ENCODE results near the gene ALDH1B1. TPM values are rescaled to one million over a fixed set of nuclear protein-coding genes. Genes with fewer than 3 reads are reported as not detected.

The ALDH1B1 gene
- total and polyA plus RNA-seq, 8 donors = 6.0 to 17.1 (median 10.3) TPM

GRCh38 chr9:38345851-38346755 is 46.4 kb upstream of the ALDH1B1 start:
- no peaks in the 10 kb centered on the region for H3K4me1 ChIP-seq
- 87 to 89% methylated on average over 10 of the region's 10 CpGs for WGBS, 2 donors
- H3K27ac ChIP-seq = no peak overlapping the region
- H3K9me3 ChIP-seq = no peaks in the 10 kb centered on the region
- H3K27me3 ChIP-seq = no peaks in the 10 kb centered on the region
- ATAC-seq (no peak), DNase-seq (no peak), FAIRE-seq (no peak)
- intact Hi-C loops (cut with DNase I) = loop anchor here in 1 of 3 donors (10.0 kb wide), 1 partner anchor 251 kb away; no protein-coding TSS in a partner anchor
- TF ChIP-seq CTCF (IDR thresholded peaks at IDR 0.05) = no peak
- H3K4me3 ChIP-seq = no peak overlapping the region
- no peaks in the 10 kb centered on the region for H3K36me3 ChIP-seq

DNA sequence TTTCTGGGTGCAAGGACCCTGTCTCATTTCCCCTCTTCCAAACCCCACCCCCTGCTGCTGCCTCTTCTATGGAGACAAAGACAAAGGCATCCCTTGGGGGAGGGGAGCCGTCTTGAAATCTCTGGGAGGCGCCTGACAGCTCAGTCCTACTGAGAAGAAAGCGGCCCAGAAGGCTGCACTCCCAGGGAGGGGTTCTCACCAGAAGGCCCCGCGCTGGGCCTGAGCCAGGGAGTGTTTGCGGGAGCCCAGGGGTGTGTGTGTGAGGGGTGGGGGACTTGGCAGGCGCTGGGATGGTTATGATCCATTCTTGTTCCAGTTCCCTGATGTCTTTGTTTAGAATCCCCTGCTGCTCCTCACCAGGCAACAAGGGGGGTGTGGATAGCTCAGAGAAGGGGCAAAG is 45.7 kb upstream of the ALDH1B1 start:
- Histone ChIP-seq H3K4me1 (no peaks in the 10 kb centered on the region), H3K9me3 (no peaks in the 10 kb centered on the region), H3K4me3 (no peak overlapping the region), H3K27me3 (no peaks in the 10 kb centered on the region), H3K36me3 (no peaks in the 10 kb centered on the region), H3K27ac (no peak overlapping the region)
- TF ChIP-seq CTCF (IDR thresholded peaks at IDR 0.05) = no peak
- intact Hi-C loops (cut with DNase I) = loop anchor here in 1 of 3 donors (10.0 kb wide), 1 partner anchor 252 kb away; no protein-coding TSS in a partner anchor
- 80 to 90% methylated on average over 7 of the region's 7 CpGs for WGBS, 2 donors
- DNase-seq = no peak
- FAIRE-seq = no peak
- no peak for ATAC-seq

DNA sequence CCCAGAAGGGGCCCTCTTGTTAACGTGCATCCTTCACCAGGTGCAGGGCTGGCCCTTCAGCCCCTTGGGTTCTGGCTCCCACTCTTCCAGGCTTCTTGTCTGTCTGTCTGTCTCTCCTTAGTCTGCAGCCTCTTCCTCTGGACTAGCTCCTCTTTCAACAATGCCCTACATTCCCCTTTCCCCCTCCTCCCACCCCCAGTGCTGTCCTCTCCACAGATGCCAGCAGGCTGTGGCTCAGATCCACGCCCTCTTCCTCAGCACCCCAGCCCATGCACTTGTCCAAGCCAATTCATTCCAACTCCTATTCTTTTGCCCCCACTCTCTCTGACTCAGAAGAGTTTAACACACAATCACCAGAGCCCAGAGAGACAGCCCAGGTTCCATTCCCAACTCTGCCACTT is 45.2 kb upstream of the ALDH1B1 start:
- WGBS, 2 donors = 85 to 92% methylated on average over 2 of the region's 2 CpGs
- no peak for FAIRE-seq
- TF ChIP-seq CTCF (IDR thresholded peaks at IDR 0.05) = no peak
- H3K36me3 ChIP-seq = no peaks in the 10 kb centered on the region
- no peak overlapping the region for H3K4me3 ChIP-seq
- no peaks in the 10 kb centered on the region for H3K27me3 ChIP-seq
- no peak for ATAC-seq
- H3K9me3 ChIP-seq = no peaks in the 10 kb centered on the region
- DNase-seq = no peak
- H3K4me1 ChIP-seq = no peaks in the 10 kb centered on the region
- no peak overlapping the region for H3K27ac ChIP-seq
- intact Hi-C loops (cut with DNase I) = loop anchor here in 1 of 3 donors (10.0 kb wide), 1 partner anchor 252 kb away; no protein-coding TSS in a partner anchor

- DNase-seq (no peak), FAIRE-seq (no peak), ATAC-seq (no peak)
- TF ChIP-seq CTCF (IDR thresholded peaks at IDR 0.05) = no peak
- H3K27ac ChIP-seq = no peak overlapping the region
- H3K36me3 ChIP-seq = no peaks in the 10 kb centered on the region
- H3K4me1 ChIP-seq = no peaks in the 10 kb centered on the region
- no peaks in the 10 kb centered on the region for H3K9me3 ChIP-seq
- H3K4me3 ChIP-seq = no peak overlapping the region
- intact Hi-C loops (cut with DNase I) = loop anchor here in 1 of 3 donors (10.0 kb wide), 1 partner anchor 253 kb away; no protein-coding TSS in a partner anchor
- H3K27me3 ChIP-seq = no peaks in the 10 kb centered on the region
- WGBS, 2 donors = 82 to 88% methylated on average over 3 of the region's 3 CpGs
These were observed 44.6 kb upstream of the ALDH1B1 start for GRCh38 chr9:38347946-38348345.

DNA sequence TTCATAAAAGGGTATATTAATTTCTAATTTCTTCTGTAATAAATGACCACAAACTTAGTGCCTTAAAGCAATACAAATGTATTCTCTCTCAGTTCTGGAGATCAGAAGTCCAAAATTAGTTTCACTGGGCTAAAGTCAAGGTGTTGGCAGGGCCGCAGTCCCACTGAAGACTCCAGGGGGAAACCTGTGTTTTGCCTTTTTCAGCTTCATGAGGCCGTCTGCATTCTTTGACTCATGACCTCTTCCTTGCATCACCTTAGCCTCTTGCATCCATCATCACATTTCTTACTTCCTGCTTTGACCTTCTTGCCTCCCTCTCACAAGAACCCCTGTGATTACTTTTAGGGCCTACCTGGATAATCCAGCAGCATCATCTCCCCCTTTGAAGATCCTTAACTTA is 42.0 kb upstream of the ALDH1B1 start:
- Histone ChIP-seq H3K4me1 (no peaks in the 10 kb centered on the region), H3K27me3 (no peaks in the 10 kb centered on the region), H3K4me3 (no peak overlapping the region), H3K27ac (no peak overlapping the region), H3K36me3 (no peaks in the 10 kb centered on the region), H3K9me3 (no peaks in the 10 kb centered on the region)
- no peak for ATAC-seq
- no peak for FAIRE-seq
- no peak for TF ChIP-seq CTCF (IDR thresholded peaks at IDR 0.05)
- no peak for DNase-seq
- WGBS, 2 donors = 95 to 96% methylated on average over 2 of the region's 2 CpGs
- intact Hi-C loops (cut with DNase I) = loop anchor here in 1 of 3 donors (10.0 kb wide), 1 partner anchor 266 kb away; no protein-coding TSS in a partner anchor

Measured in pancreas (tissue), 10 donors.